ENCODE results near the gene NUDT12.
A peak's percentile ranks its signal among the peaks of the same experiment; 100 is the strongest.

Gene NUDT12

DNA sequence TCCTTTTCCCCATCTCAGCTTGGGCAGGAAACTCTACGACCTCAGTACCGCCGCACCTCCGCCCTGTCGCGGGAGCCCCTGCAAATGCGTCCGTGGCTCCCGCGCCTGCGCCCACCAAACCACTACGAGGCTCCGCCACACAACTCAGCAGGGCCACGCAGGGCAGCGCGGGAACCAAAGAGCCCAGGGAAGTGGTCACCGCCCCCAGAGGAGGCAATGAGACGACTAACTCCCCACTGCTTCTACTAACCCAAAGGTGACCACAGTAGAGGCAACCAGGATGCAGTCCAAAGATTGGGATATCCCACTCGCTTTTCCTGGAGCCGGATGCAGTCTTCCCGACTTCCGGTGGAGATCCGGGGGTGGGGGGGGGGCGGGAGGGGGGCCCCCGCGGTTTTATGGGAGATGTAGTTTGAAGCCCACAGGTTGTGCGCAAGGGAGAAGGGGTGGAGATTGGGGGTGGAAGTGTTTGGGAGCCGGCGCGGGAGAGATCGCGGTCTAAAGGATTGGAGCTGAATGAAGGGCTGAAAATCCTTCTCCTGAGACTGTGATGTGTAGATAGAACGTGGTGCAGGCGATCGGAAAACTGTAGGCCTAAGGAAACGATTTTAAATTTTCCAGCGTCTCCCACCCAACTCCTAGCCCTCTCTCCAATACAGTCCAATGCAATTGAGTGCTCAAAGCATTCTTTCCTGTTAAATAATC is at the start of gene NUDT12:
NUDT12 (minus strand) TSS at position 337 of the 705 bp plus-strand sequence. CDS start 2,541 bp downstream, outside the sequence.
- DNase-seq (ENCODE audit: low read depth) = peak; percentile 31

DNA sequence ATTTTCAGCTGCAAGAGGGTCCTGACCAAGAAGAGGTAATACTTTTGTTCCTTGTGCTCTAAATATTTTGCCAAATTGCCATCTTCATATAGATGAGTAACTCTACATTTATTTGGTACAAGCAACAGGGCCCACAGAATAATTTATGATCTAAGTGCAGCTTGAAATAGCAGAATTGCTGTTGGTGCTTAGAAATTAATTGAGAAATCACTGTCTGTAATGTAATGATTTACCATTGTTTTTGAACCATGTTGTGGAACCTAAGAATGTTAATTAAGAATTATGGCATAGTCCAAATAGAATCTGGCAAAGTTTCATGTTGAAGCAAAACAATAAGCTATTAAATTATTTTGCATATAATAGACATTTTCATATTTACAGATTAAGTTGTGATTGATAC is 44.8 kb upstream of the NUDT12 start:
- no peak for DNase-seq (ENCODE audit: low read depth)

DNA sequence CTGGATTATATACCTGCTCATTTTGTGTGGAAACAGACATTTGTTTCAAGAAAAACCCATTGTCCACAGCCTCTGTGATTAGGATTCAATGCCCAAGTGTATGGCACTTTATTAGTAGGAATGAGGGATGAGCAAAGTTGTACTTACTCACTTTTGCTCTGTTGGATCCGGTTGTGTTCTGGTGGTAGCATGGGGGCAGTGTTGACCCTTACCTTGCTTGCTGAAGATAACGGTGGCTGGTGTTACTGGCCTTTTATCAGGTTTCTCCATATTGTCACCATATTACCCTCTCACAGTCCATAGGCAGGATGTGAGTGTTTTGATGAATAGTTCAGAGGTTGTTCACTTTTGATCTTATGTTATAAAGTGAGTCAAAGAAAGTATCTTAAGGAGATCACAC is 42.7 kb upstream of the NUDT12 start:
- no peak for DNase-seq (ENCODE audit: low read depth)

DNA sequence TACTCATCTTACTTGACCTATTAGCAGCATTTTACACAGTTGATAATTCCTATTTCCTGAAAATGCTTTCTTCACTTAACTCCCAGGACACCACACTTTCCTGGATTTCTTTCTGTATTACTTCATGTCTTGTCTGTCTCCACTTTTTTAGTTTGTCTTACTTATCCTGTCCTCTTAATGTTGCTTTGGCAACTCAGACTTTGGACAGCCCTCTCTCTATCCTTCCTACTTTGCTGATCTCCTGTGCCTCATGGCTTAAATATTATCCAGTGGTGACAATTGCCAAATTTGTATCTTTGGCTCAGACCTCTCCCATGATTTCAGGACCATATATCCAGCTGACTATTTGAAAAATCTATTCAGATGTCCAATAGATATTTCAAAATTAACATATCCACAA is 39.8 kb upstream of the NUDT12 start:
- no peak for DNase-seq (ENCODE audit: low read depth)

DNA sequence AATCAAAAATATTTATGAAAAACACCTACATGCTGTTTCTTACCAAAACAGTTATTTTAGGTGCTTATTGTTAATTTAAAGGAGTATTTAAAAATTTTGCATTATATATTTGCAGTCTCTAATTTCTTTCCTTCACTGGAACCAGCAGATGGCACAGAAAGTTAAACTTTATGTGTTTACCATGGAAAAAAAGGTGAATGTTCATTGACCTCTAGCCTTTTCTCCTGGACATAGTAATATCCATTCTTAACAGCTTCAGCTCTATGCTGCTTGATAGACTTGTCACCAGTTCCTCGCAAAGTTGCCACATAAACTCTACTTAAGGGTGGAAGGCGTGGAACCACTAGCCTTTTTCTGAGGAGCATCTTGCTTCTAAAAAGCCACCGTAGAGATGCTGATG is 38.7 kb upstream of the NUDT12 start:
- DNase-seq (ENCODE audit: low read depth) = no peak

DNA sequence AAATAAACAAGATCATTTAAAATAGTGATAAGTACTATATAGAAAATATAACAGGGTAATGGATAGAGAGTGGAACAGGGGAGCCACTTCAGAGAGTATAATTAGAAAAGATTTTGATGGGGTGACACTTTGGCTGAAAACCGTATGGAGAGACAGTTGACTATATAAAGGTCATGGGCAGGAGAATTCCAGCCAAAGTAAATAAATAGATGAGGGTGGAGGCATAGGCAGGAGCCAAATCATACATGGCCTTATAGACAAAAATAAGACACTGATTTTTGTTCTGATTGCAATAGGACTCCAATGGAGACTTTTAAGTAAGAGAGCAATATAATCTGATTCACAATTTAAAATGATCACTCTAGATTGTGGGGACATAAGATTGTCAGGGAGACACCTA is 37.5 kb upstream of the NUDT12 start:
- DNase-seq (ENCODE audit: low read depth) = no peak

DNA sequence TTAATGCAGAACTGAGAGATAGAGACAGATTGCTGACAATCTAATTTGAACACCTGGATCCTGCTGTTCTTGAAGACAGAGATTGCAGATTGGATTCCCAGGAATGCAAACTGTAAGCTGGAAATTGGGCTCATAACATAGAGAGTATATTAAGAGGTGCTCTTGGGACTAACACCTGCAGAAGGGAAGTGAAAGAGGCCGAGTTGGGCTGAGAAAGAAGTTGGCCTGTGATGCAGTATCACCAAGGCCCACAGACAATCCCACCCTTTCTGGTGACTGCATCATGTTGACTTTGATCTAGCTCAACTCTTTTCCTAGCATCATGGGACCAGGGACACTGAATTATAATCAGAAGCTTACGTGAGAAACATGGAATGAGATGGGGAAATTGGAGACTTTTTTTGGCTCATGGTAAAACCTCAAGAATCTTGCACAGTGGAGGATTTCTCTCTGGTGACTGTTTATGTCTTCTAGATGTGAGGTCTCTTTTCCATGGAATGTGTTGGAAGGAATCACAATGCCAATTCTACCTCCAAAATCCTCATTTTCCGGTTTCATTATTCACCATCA is 36.5 kb upstream of the NUDT12 start:
- no peak for DNase-seq (ENCODE audit: low read depth)

DNA sequence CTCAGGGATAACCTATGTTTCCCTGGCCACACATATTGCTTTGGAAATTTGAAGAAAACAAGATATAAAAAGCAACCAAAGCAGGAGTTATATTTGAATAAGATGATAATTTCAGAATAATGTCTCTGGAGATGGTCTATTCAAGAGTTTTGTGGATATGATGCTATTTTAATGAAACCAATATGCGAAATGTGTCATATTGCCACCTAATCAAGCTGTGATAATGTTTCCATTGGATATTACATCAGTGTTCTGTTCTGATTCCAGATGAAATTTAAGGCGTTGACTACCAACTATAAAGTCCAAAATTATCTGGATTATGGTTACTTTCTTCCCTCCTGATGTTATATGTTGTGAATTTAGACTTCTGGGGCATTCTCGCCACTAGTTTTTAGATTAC is 27.6 kb upstream of the NUDT12 start:
- DNase-seq (ENCODE audit: low read depth) = no peak

DNA sequence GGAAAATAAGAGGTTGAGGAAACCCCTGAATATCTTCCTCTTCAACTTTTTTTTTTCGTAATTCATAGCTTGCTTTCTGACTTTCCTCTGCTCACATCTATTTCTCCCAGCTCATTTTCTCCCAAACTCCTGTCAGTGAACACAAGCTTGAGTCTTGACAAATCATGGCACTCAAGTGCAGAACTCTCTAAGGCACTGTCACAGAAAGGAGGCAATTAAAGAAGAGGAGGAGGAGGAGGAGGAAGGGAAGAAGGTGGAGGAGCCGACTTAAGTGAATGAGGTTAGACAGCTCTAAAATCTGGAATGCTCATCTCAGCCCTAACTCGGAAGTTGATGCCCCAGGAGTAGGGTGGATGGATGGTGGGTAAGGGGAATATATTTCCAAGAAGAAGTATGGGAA is 27.2 kb upstream of the NUDT12 start:
- no peak for DNase-seq (ENCODE audit: low read depth)

DNA sequence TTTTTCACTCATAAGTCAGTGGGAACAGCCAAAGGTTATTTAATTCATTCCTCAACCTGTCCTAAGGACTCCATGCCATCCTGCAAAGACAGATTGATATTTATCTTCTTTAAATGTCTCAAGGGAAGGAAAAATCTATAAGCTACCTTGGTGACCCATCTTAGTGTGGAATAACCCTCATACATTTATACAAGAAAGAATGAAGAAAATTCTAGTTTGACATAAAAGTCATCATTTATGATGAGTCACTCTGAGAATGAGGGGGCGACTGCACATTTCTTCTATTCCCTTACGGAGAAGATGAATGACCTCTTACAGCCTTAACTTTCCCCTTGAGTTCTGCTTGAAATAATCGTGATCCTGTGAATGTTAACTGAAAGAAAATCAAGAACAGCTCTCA is 26.8 kb upstream of the NUDT12 start:
- no peak for DNase-seq (ENCODE audit: low read depth)

DNA sequence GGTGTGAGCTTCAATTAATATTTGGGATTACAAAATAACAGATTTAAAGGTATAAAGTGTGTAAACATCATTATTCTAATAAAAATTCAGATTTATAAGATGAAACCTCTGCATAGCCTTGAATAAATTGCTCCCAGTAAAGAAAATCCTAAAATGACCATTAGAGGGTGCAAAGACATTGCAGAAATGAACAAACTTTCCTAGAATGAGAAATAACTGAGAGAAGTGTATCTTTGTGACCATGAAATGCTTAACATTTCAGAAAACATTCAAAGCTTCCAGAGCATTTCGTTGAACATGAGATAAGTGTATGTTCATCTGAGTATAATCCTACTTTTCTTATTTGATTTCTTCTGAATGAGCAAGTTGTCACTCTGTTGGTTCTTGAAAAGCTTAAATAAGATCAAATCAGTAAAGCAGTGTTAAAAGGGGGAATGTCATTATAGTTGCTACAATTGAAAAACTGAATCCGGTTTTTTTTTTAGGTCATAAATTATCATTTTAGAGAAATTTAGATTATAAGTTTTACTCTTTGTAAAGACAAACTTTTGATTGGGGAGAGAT is 24.7 kb upstream of the NUDT12 start:
- DNase-seq (ENCODE audit: low read depth) = no peak

DNA sequence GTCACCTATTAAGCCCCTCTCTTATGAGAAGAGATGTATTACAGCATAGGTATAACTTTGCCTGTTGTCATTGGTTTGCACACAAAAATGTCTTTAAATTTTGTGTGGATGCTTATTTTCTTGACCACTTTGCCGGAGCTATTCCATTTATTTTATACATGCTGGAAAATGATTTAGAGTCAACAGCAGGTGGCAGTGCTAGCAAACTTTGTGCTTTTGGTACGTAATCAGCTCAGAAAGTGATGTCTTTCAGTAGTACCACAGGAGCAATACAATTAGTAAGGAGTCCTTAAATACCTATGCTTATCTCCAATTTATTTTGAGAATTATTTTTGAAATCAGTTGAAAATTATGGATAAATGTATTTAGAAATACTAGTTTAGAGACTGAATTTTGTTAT is 19.8 kb upstream of the NUDT12 start:
- DNase-seq (ENCODE audit: low read depth) = no peak

DNA sequence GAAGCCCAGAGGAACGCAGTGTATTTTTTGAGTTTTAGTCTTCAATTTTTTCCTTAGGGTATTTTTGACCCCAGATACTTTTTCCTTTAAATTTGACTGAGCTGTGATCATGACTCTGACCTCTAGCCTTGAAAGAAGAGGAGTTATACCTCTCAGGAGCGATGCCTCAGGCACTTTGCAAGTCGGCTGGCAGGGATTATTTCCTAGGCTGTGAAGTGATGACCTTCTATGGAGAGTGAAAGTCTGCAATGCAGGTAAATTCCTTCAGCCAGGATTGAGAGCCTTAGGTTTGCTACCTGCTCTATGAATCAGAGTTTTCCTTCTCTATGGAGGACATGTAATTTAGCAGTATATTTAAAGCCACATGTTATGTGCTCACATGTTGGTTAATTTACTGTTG is 10.8 kb upstream of the NUDT12 start:
- DNase-seq (ENCODE audit: low read depth) = no peak

DNA sequence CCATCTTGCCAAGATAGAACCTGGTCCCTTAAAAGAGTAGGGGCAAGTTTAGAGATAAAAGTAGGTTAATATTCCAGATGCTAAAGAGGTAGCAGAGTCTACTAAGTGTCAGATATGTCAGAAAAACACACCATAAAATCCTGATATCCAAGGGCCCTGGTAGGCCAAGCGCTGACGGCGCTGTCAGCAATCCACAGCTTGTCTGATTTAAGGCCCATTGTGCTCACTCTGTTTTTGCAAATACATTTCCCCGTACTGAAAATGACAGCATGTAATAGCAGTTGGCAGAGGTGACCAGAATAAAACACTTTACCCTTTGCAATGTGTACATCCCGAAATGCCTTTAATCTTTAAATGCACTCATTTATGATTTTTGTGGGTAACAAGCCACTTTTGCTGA is 9.9 kb upstream of the NUDT12 start:
- no peak for DNase-seq (ENCODE audit: low read depth)

DNA sequence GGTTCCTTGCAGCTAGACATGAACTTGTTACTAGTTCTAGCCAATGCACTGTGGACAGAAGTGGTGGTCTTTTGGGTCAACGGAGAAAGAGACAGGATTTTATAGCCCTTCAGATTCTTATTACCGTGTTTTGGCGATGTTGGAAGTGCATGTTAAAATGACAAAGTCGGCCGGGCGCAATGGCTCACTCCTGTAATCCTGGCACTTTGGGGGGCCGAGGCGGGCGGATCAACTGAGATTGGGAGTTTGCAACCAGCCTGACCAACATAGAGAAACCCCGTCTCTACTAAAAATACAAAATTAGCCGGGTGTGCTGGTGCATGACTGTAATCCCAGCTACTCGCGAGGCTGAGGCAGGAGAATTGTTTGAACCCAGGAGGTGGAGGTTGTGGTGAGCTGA is 9.1 kb upstream of the NUDT12 start:
- DNase-seq (ENCODE audit: low read depth) = no peak

DNA sequence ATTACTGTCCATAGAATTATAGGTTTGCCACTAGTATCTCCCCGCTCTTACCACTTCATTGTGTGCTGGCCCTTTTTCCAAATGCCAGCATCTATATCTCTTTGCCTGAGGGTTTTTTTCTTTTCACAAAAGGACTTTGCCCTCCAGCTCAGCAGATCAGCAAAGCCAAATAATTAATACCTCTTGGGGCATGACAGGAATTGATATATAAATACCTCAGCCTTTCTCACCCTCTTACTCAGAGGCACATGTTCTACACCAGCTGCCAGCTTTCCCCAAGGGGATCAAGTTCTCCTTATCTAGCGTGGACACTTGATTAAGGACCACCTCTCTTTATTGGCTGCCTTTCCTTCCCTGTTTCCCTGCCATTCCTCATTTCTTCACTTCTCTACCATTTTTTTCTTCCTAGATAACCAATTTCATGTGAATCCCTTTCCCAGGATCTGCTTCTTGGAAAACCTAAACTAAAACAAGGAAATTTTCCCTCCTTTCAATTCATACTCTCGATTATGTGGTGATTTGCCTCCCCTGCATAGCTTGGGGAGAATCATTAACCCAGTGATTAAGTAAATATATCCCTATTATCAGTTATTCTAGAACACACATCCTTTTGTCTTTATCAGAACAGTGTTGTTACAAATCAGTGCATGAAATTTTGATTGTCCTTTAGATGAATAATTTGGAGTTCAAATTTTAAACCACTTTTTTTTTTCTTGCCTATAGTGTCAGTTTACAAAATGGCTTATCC is 6.9 kb upstream of the NUDT12 start:
- no peak for DNase-seq (ENCODE audit: low read depth)

DNA sequence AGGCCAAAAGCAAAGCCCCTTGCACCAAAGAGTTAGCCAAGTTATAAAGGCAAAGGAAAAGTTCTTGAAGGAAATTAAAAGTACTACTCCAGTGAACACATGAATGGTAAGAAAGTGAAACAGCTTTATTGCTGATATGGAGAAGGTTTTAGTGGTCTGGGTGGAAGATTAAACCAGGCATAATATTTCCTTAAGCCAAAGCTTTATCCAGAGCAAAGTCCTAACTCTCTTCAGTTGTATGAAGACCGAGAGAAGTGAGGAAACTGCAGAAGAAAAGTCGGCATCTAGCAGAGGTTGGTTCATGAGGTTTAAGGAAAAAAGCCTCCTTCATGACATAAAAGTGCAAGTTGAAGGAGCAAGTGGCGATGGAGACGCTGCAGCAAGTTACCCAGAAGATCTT is 3.1 kb upstream of the NUDT12 start:
- no peak for DNase-seq (ENCODE audit: low read depth)

DNA sequence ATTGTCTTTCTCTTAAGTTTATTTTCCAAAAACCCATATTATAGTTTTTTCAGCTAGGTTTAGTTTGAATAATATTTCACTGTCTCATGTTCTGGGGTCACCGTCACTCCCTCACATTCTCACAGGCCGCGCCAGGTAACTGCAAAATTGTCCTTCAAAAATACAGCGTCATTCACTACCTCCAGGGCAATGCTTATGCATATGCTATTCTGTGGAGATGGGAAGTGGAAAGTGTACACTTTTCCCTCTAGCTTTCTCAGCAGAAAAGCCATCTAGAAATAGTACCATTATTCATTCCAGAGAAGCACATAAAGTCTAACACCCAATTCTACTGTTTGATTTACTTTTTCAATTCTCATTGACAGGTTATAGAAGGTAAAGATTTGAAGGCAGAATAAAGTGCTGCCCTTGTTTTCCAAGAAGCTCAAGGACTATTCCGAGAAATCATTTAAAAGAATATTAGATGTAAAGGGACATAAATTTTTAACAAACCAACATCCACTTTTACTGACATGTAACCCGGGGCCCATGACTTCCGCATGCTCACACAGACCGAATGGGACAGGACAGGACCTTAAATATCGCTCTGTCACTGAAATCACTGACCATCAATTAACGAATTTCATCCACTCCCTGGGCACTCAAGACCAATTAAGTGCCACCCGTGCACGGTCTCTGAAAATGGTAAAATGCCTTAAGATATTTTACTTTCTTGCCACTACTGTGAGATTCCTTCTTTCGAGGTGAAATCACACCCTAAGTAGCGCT is 720 bp downstream of the NUDT12 start:
- DNase-seq (ENCODE audit: low read depth) = no peak

DNA sequence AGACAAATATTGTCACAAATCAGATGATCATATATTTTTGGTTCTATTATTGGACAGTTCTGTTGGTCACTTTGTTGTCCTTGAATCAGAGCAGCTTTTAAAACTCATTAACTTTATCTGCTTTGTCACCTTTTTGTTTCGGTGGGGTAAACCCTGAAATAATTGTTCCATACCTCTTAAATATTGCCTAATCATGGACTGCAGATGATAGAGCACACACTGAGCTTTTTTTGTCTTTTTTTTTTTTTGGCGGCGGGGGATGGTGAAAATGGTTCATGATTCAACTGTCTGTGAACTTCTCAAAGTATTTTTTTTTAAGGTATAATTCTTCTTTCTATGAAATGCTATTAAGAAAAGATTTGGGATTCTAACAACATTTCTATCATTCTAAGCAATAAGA is 1.8 kb downstream of the NUDT12 start:
- no peak for DNase-seq (ENCODE audit: low read depth)

DNA sequence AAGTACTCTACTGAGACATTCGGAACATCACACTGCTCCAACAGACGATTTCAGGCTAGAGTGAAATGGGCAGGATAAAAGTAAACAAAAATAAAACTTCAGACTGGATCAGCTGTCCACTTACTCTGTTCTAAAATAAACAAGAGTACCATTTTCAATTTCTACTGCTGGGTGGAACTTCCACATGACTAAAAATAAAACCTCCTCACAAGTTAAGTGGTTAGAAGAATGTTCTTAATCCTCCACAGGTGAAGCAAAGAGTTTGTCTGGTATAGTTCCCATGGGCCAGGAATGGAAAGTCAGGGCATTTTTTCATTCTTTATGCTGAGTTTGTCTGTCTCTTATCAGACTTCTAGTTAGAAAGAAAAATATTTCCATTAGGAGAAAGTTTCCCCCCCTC is 15.7 kb downstream of the NUDT12 start:
- DNase-seq (ENCODE audit: low read depth) = no peak

DNA sequence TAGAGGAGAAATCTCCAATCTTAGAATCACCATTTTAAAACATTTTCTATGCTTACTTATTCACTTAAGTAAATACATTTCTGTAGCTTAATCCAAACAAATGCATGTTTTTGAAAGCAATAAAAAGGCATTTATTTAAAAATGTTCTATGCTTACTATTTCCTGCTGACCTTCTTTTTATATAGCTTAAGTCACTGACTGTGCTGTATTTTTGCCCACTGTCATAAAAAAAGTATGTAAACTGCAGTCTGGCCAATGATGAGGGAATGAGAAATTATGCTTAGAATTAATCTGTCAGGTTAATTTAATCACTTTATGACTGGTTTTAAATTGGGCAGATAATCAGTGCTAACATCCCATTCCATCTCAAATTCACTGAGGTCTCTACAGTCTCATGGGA is 20.1 kb downstream of the NUDT12 start:
- DNase-seq (ENCODE audit: low read depth) = no peak

DNA sequence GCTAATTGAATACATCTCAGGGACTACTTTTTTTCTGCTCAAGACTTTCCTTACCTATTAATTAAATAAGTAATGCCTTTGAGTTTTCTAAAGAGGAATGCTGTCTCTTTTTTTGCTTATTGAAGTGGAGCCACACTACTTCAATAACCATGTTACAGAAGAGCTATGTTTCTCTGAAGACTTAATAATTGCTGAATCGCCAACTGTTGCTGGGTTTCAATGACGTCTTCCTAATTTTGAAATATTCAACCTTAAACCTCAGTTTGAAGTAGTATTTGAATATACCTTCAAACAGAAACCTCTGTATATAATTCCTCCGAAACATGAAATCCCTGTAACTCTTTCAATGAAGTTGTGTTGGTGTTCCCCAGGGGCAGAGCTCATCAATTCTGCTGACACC is 21.0 kb downstream of the NUDT12 start:
- no peak for DNase-seq (ENCODE audit: low read depth)
